ENCODE data around the gene PRKCD.

The PRKCD gene

GRCh38 chr3:53157974-53158580, 2.9 kb upstream of the PRKCD start:
- DNase-seq, result no peak

GRCh38 chr3:53158765-53159155, 2.2 kb upstream of the PRKCD start:
- DNase-seq, result no peak

DNA sequence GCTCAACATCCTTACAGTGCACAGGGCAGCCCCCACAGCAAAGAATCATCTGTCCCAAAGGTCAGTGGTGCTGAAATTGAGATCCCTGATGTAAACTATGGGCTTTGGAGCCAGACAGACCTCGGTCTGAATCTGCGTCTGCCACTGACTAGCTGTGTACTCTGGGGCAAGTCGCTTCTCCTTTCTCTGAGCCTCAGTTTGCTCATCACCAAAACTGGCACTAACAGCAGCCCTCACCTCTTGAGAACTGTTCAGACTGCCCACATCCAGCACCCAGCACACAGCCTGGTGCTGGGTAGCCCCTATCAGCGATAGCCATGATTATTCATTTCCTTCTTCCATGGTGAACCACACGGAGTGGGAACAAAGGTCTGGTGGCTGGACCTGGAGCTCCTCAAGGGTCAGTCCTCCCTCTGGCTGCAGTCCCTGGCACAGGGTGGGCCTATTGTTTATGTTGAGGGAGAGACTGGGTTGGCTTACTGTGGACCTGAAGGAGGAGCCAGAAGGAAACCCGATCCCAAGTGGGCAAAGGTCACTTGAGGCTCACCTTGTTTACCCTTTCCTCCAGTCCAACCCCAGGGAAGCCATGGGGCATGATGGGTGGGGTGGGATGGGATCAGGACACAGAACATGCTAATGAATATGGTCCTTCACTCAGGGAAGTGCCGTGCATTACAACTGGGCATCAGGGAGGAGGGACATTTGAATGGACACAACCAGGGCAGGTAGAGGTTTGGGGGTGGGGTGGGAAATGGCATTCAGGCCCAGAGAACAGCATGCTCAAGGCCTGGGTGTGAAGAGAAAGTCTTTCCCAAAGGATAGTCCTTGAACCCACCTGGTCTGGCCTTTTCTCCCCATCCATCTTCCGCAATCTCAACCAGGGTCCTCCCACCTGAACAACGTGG, 1.6 kb upstream of the PRKCD start:
- DNase-seq, result no peak

GRCh38 chr3:53160061-53160659, 849 bp upstream of the PRKCD start:
- no peak for DNase-seq

DNA sequence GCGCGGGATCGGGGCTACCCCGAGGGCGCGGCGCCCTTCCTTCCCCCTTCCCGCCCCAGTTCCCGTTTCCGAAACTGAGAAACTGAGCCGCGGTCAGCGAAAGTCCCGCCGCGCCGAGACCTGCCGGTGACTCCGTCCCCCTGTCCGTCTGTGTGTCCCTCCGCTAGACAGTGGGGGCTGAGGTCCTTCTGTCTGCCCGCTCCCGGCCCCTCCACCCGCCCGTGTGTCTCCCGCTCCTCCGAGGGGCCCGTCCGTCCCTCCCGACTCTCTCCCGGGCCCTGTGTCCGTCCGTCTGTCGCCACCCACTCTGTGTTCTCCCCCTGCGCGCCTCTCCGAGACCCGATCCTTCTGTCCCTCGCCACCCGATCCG, 426 bp downstream of the PRKCD start:
- no peak for DNase-seq

DNA sequence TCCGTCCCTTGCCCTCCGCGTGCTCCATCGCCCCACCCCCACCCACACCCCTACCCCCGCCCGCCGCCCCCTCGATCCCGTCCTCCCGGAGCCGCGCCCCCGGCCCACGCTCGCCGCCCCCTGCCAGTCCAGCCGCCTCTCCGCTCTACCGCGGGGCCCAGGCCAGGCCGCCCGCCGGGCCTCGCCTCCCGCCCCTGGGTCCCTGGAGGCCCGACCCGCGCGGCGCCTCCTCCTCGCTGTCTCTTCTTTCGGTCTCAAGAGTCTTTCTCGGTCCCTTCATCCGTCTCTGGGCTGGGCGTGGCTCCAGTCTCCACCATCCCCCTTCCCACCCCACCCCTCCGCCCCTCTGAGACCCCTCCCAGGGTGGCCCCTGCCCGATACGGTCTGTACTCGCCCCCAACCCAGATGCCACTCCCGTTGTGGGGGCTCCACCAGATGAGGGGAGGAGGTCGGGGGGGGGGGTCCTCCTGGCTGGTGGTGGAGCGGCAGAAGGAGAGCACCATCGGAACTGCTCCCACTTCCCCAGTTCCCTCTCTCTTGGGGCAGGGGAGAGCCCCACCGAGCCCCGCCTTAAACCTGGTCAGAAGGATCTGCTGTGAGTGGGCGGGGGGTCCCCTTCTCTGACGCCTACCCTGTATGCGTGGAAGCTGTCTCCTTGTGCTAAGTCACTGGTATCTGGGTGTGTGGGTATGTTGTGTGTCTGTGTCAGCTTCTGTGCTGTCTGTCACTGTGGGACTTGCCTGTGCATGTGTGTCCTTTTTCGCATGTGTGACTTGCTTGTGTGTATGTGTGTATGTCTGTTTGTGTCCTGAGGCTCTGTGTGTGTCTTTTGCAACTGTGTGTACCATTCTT, 1.0 kb downstream of the PRKCD start:
- DNase-seq, result peak; percentile 36

- peak; percentile 50 for DNase-seq
These were observed 1.8 kb downstream of the PRKCD start for GRCh38 chr3:53162672-53163443.

DNA sequence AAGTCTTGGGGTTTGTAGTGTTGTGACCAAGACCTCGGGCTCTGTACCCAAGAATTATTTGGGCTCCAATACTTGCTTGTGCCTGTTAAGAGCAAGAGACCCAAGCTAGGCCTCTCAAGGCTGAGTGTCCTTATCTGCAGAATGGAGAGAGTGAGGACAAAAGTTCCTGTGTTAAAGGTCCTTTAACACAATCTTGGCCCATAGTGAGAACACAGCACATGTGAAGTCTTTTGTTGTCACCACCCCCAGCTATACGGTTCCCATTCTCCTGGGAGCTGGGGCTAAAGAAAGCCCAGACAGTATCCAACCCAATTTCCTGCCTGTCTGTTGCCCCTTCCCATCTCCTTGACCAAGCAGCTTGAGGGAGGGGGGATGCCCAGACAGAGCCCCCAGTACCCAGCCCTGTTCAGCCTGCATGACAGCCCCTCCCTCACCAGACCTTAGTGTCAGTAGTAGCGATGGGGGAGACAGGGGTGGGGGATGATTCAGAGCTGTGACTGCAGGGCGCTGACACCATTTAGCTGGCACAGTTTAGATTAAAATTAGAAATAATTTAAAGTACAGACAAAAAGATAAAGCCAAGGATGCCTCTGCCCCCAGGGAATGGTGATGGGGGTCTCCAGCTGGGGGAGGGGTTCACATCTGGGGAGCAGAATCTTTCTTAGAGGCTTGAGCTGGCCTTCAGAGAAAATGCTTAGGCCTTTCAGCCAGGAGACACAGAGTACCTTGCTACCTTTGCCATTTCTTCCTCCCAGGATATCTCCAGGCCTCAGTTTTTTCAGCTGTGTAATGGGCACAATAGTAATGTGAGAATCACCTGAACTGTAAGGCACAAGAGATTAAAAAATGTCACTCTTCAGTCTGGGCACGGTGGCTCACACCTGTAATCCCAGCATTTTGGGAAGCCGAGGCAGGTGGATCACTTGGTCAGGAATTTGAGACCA, 2.7 kb downstream of the PRKCD start:
- DNase-seq, result no peak

GRCh38 chr3:53164911-53165310, 3.9 kb downstream of the PRKCD start:
- no peak for DNase-seq

GRCh38 chr3:53166206-53166605, 5.2 kb downstream of the PRKCD start:
- DNase-seq, result no peak

DNA sequence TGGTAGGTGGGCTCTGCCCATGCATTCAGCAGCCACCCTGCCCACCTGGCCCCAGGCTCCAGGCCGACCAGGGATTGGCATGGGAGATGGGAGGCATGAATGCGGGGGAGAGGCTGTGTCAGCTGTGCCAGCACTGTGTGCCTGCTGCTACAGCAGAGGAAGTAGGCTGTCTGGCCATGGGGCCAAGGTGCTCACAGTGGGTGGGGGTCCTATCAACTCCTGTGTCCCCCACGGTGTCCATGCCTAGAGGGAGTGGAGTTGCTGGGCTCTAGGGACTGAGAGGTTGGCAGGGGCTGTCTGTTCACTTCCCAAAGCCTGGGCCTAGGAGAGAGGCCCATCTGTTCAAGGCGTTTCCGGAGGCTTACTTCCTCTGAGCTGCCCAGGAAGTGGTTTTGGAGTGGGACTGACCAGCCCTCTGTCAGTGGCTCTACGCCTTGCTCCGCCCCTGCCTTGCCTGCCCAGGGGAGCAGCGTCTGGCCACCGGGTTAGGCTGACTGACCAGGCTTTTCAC, 5.8 kb downstream of the PRKCD start:
- no peak for DNase-seq

DNA sequence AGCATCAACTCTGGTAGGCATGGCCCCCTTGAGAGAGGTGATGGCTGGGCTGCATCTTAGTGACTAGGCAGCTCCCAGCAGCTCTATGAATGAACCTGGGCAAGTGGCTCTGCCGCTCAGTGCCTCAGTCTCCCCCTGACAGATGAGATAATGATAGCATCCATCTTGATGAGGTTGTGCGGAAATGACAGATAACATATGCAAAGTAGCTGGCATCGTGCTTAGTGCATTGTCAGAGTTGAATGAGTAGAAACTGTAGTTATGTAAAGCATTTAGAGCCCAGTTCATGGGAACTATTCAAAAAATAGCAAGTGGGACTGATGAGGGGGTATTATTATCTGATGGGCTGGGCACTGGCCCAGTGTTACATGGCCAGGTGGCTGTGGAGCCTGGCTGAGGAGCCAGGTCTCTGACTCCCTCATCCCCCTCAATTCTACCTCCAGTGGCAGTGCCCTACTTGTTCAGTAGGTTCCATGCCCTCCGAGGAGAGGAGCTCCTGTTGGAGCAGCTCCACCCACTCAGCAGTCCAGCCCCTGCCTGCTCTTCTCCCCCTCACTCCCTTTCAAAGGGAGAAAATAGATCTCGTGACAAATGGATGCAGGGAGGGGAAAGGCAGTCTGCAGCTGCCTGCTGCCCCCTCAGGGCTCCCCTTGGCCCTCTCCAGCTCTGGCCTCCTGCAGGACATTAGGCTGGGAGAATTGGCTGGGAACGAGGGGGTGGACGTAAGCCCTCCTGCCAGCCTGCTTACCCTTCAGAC, 6.6 kb downstream of the PRKCD start:
- no peak for DNase-seq

- DNase-seq, result no peak
These were observed 7.3 kb downstream of the PRKCD start for GRCh38 chr3:53168175-53168923.

DNA sequence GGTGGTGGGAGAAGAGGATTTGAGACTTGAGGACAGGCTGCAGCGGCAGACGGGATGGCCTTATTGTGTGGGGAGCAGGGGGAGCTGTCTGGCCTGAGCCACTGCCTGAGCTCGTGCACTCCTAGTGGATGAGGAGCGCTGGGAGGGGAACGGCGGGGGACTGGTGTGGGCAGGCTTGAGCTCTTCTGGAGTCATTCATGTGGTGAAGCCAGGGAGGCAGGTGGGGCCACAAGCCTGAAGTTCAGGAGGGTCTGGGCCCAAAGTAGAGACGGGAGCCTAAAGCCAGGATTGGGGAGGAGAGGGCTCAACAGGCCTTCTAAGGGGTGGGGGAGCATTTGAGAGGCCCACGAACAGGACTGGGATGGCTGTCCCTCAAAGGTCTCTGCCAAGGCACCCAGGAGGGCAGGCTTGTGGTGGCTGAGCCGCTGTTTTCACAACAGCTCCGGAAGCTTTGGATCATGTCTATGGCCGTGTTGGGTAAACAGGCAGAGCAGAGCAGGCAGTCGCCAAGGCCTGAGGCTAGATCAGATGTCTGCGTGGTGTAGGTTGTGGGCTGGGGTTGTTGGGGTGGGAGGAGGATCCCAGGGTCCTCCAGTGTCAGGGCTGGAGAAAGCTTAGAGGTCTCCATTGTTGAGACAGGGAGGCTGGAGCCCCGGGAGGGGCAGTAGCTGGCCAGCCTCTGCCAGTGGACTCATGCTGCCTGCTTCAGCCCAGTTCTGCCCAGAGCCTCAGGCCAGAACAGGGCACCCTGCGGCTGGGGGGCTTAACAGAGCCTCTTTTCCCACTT, 8.2 kb downstream of the PRKCD start:
- DNase-seq, result no peak

DNA sequence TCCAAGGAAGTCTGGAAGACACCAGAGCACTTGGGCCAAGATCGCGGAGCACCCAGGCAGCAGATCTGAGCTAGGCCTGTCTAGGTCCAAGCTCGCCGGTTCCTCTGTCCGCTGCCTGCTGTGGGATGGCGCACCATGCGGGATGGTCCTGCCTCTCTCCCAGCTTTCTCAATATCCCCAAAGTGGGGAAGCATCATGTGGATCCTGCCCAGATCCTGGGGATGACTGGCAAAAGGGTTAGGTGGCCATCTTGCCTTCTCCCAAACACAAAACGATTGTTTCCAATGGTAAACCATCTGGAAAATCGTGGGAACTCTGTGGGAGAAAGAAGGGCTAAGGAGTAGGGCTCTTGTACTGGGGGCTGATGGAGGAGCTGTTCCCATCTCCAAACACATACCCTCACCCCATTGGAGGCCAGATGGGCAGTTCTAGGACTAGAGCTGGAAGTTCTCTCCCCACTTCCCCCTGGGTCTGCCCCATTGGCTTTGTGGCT, 8.9 kb downstream of the PRKCD start:
- no peak for DNase-seq

- no peak for DNase-seq
These were observed 9.5 kb downstream of the PRKCD start for GRCh38 chr3:53170325-53171063.

DNA sequence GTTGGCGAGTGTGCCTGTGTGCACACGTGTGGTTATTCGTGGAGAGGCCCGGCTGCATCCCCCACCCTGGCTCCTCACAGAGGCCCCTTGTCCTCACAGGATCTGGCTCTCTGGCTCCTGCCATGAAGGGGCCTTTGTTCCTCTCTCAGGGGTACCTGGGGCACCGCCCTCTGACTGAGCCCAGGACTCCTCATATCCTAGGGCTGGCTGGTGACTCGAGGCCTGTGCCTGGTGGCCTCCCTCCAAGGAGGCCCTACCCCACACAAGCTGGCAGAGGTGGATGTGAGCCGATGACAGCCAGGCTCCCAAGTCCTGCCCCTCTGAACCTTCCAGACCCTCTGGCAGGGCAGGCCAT, 10.0 kb downstream of the PRKCD start:
- no peak for DNase-seq
